OCI-LY7 (cell line): ENCODE measurements around the gene FAM117A. TPM values are rescaled to one million over a fixed set of nuclear protein-coding genes. Genes with fewer than 3 reads are reported as not detected.

Experiments
- BruUV-seq: library from RNA; stranded (reverse); fragments of 400-500 nt; replicated peaks from 2 replicates; lab custom pipeline; 2021; lab: Mats Ljungman, UMichigan
- CTCF ChIA-PET: fragments of 300-600 bp; sonication (Branson Sonifier 250); formaldehyde crosslinking; loops from one replicate; lab custom pipeline; 2022; ENCODE audit warnings: antibody characterized with exemption; ENCODE audit not compliant: unreplicated experiment; lab: Charles Lee
- POLR2A ChIA-PET: fragments of 300-600 bp; sonication (Branson Sonifier 250); formaldehyde crosslinking; loops from one replicate; lab custom pipeline; 2022; ENCODE audit warnings: antibody characterized with exemption; lab: Charles Lee
- DNase-seq: peaks from one replicate; pipeline ENCODE4 v3.0.0-alpha.2; 2015; ENCODE audit warnings: low spot score
- H2AFZ ChIP-seq: fragments of 200-600 bp; sonication (generic), shearing (Covaris generic); 2 replicates; pipeline ENCODE4 v1.6.1; 2014; ENCODE audit warnings: mild to moderate bottlenecking, antibody characterized with exemption, low read length, moderate library complexity
- H3K27ac ChIP-seq: fragments of 200-600 bp; sonication (generic); 2 replicates; pipeline ENCODE4 v1.5.1; 2014; ENCODE audit warnings: mixed run types, low read depth, mild to moderate bottlenecking, moderate library complexity, low read length, inconsistent platforms; ENCODE audit not compliant: poor library complexity, severe bottlenecking
- H3K36me3 ChIP-seq: fragments of 200-600 bp; sonication (generic); 2 replicates; pipeline ENCODE4 v1.6.1; 2014; ENCODE audit warnings: mild to moderate bottlenecking, antibody characterized with exemption, low read length, moderate library complexity, mixed read lengths; ENCODE audit not compliant: insufficient read depth
- H3K4me1 ChIP-seq: fragments of 200-600 bp; sonication (generic); 2 replicates; pipeline ENCODE4 v1.5.1; 2014; ENCODE audit warnings: mild to moderate bottlenecking, low read length; ENCODE audit not compliant: insufficient read depth, poor library complexity, severe bottlenecking
- H3K4me2 ChIP-seq: fragments of 200-600 bp; sonication (generic); 2 replicates; pipeline ENCODE4 v1.6.1; 2014; ENCODE audit warnings: mild to moderate bottlenecking, low read length
- H3K4me3 ChIP-seq: fragments of 200-600 bp; sonication (generic); 2 replicates; pipeline ENCODE4 v1.5.1; 2014; ENCODE audit warnings: mild to moderate bottlenecking, low read depth, low read length; ENCODE audit not compliant: poor library complexity, severe bottlenecking
- H3K79me2 ChIP-seq: fragments of 200-600 bp; sonication (generic); 2 replicates; pipeline ENCODE4 v1.6.1; 2016; ENCODE audit warnings: low read depth, mild to moderate bottlenecking, low read length, moderate library complexity, mixed read lengths; ENCODE audit not compliant: insufficient read depth
- H3K9me2 ChIP-seq: fragments of 200-600 bp; sonication (generic); 2 replicates; pipeline ENCODE4 v1.6.1; 2016; ENCODE audit warnings: mild to moderate bottlenecking, low read length, mixed read lengths; ENCODE audit not compliant: insufficient read depth
- H3K9me3 ChIP-seq: fragments of 200-600 bp; sonication (generic); 2 replicates; pipeline ENCODE4 v1.6.1; 2014; ENCODE audit warnings: mild to moderate bottlenecking, mixed run types, low read length, mixed read lengths
- H4K20me1 ChIP-seq: fragments of 200-600 bp; sonication (generic); 2 replicates; pipeline ENCODE4 v1.6.1; 2014; ENCODE audit warnings: mild to moderate bottlenecking, antibody characterized with exemption, low read length, moderate library complexity, mixed read lengths; ENCODE audit not compliant: insufficient read depth
- CTCF ChIP-seq: fragments of 200-600 bp; sonication (generic); conservative IDR thresholded peaks from 2 replicates; pipeline ENCODE4 v1.5.1; 2014; ENCODE audit warnings: mild to moderate bottlenecking, antibody characterized with exemption, low read length, moderate library complexity, mixed read lengths
- EZH2phosphoT487 ChIP-seq: fragments of 200-600 bp; sonication (generic); IDR thresholded peaks from 2 replicates; pipeline ENCODE4 v1.6.1; 2018; ENCODE audit warnings: low read depth, borderline replicate concordance, mild to moderate bottlenecking, mixed run types, antibody characterized with exemption, low read length, moderate library complexity, mixed read lengths
- intact Hi-C: fragments of 100-400 bp; cut with micrococcal nuclease; formaldehyde crosslinking; loops from one replicate; pipeline ENCODE4 v1.10.0; 2022; ENCODE audit not compliant: unreplicated experiment
- total RNA-seq, 2 experiments: library from RNA; depleted of rRNA in 1 of 2; stranded (reverse); fragments of >200 nt in 1 of 2; shearing (Covaris generic) in 1 of 2; gene quantifications; 2 replicates each; pipeline ENCODE4 v1.2.3, GENCODE V29; 2014 to 2022

The FAM117A gene
- total RNA-seq, 2 experiments from 2014 or later: 40.4 to 44.3 TPM

GRCh38 chr17:49677933-49678847, 85.7 kb downstream of the FAM117A start, which contains the start of gene SPOP:
SPOP (minus strand) TSS chr17:49678097; CDS start chr17:49622810, 55,287 bp downstream.
- peaks cover 21% of the 10 kb centered on the region for H3K36me3 ChIP-seq
- peaks cover 18% of the 10 kb centered on the region; the same call in 1 of the 2 replicates for H4K20me1 ChIP-seq
- H3K9me2 ChIP-seq: no peaks in the 10 kb centered on the region
- H2AFZ ChIP-seq: peak within 1 kb of the TSS; percentile 73
- peak within 1 kb of the TSS; percentile 98 for H3K4me2 ChIP-seq
- BruUV-seq: no TSS peak
- CTCF ChIA-PET: no interaction called here
- no peak for TF ChIP-seq CTCF
- TF ChIP-seq EZH2phosphoT487: no peak
- POLR2A ChIA-PET: interaction anchor here (0.6 to 1.0 kb wide), 4 partner anchors 16 to 110 kb away, joined by 3 to 6 read pairs (median 4); no protein-coding TSS in a partner anchor
- peak within 1 kb of the TSS; percentile 87 for H3K4me3 ChIP-seq
- intact Hi-C loops: loop anchor here (5.0 to 10.0 kb wide), 3 partner anchors 106 to 477 kb away; partner anchors contain the start of genes ABI3, GNGT2 and PPP1R9B
- H3K27ac ChIP-seq: peak within 1 kb of the TSS; percentile 88
- H3K79me2 ChIP-seq: peaks cover 40% of the 10 kb centered on the region
- peak; percentile 99 for DNase-seq
- H3K9me3 ChIP-seq: no peaks in the 10 kb centered on the region
- H3K4me1 ChIP-seq: peaks cover 24% of the 10 kb centered on the region

GRCh38 chr17:49677134-49677932, 86.6 kb downstream of the FAM117A start:
- Histone ChIP-seq H3K27ac (peak overlapping the region; percentile 88), H3K79me2 (peaks cover 48% of the 10 kb centered on the region), H3K9me2 (no peaks in the 10 kb centered on the region), H3K4me3 (peak overlapping the region; percentile 87), H3K36me3 (peaks cover 28% of the 10 kb centered on the region), H3K9me3 (no peaks in the 10 kb centered on the region), H3K4me1 (peaks cover 24% of the 10 kb centered on the region), H3K4me2 (peak overlapping the region; percentile 98), H2AFZ (peak overlapping the region; percentile 73), H4K20me1 (peaks cover 21% of the 10 kb centered on the region; the same call in 1 of the 2 replicates)
- BruUV-seq: no TSS peak
- intact Hi-C loops: loop anchor here (5.0 to 10.0 kb wide), 3 partner anchors 105 to 477 kb away; partner anchors contain the start of genes ABI3, GNGT2 and PPP1R9B
- ChIA-PET CTCF (interaction anchor here (0.6 kb wide), 3 partner anchors 110 to 641 kb away, joined by 3 to 8 read pairs (median 7); no protein-coding TSS in a partner anchor), POLR2A (interaction anchor here (0.6 to 1.2 kb wide), 10 partner anchors 12 to 380 kb away, joined by 3 to 8 read pairs (median 4); no protein-coding TSS in a partner anchor)
- TF ChIP-seq CTCF (no peak; the same call in 1 of the 2 replicates), EZH2phosphoT487 (no peak)
- peak; percentile 96 for DNase-seq
